ENCODE results near the gene KRTAP13-3. TPM values are rescaled to one million over a fixed set of nuclear protein-coding genes. Genes with fewer than 3 reads are reported as not detected.

KRTAP13-3 gene
- total RNA-seq, 1 experiment from 2014 or later = not detected

DNA sequence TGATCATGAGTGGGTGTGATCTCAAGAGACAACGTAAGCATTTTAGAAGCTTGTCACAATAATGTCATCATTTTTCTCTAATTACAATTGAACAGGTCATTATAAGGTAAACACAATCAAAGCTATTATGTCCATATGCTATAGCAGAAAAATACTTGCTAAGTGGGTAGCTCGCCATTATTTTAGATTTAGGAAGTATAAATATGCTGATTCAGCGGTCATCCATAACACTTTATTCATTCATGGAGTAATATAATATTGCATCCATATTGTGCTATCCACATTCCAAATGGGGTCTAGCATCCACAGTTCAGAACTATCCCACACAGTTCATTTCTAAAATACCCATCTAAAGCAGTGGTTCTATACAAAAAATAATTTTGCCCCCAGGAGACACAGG lies 22.8 kb upstream of the KRTAP13-3 start:
- Histone ChIP-seq H3T11ph (ENCODE audit: low read length) (no peak overlapping the region), H3K18ac (ENCODE audit: insufficient read length, low read depth, low read length) (no peak overlapping the region), H3K56ac (ENCODE audit: insufficient read length, low read depth, low read length) (no peak overlapping the region), H3K27ac (ENCODE audit: insufficient read length, low read depth, low read length) (no peak overlapping the region), H3K4ac (ENCODE audit: low read depth, low read length) (no peak overlapping the region), H3K4me1 (ENCODE audit: insufficient read depth, low read length) (peaks cover 3% of the 10 kb centered on the region; the same call in 1 of the 2 replicates), H4K8ac (replicated peaks; ENCODE audit: insufficient read length, low read depth, low read length) (no peak overlapping the region), H3K14ac (ENCODE audit: insufficient read depth, low read length) (no peak overlapping the region), H3K9ac (ENCODE audit: extremely low read depth, insufficient read length, low read length) (no peak overlapping the region), H3K27me3 (ENCODE audit: insufficient read depth, low read length) (no peaks in the 10 kb centered on the region), H4K5ac (ENCODE audit: insufficient read length, low read depth, low read length) (no peak overlapping the region), H3K9me3 (ENCODE audit: control insufficient read depth, low read depth, low read length) (no peaks in the 10 kb centered on the region), H2BK5ac (ENCODE audit: insufficient read length, low read length) (no peak overlapping the region), H2BK120ac (ENCODE audit: low read depth, low read length, poor library complexity, severe bottlenecking) (no peak overlapping the region), H4K91ac (ENCODE audit: insufficient read length, low read depth, low read length) (no peak overlapping the region), H2AFZ (ENCODE audit: low read length) (no peak overlapping the region), H2AK5ac (ENCODE audit: insufficient read length, low read length) (no peak overlapping the region), H3K23me2 (ENCODE audit: insufficient read length, low read depth, low read length, poor library complexity, severe bottlenecking) (no peaks in the 10 kb centered on the region), H2BK20ac (ENCODE audit: low read depth, low read length, poor library complexity, severe bottlenecking) (no peak overlapping the region), H3K79me2 (ENCODE audit: insufficient read depth, low read length) (no peaks in the 10 kb centered on the region), H3K23ac (ENCODE audit: insufficient read length, low read depth, low read length) (no peak overlapping the region), H3K4me2 (ENCODE audit: insufficient read depth, insufficient read length, low read length) (no peak overlapping the region), H4K20me1 (ENCODE audit: control insufficient read depth, insufficient read depth, insufficient read length) (no peaks in the 10 kb centered on the region), H2BK12ac (ENCODE audit: insufficient read length, low read depth, low read length) (no peak overlapping the region), H3K79me1 (ENCODE audit: insufficient read depth, low read depth, low read length, poor library complexity, severe bottlenecking) (no peaks in the 10 kb centered on the region), H2BK15ac (ENCODE audit: low read depth, low read length) (no peak overlapping the region)
- H3K27ac Mint-ChIP-seq = no peak overlapping the region
- peaks cover 8 to 16% of the 10 kb centered on the region in 2 experiments for H3K4me1 Mint-ChIP-seq
- DNase-seq = no peak
- WGBS (ENCODE audit: extremely low coverage, insufficient read length, low lambda C conversion rate) = no CpG with 5 or more reads among the region's 3 CpGs
- H3K27me3 Mint-ChIP-seq (ENCODE audit: low read depth) = no peaks in the 10 kb centered on the region
- no peak overlapping the region for H3K4me3 Mint-ChIP-seq
- peaks cover 0 to 4% (median 0%) of the 10 kb centered on the region in 3 experiments; a peak in 1 of 7 replicates for H3K36me3 Mint-ChIP-seq (ENCODE audit: insufficient read depth in 1 of 3, low read depth in 3 of 3)
- H3K9me3 Mint-ChIP-seq = no peaks in the 10 kb centered on the region
- no peak for TF ChIP-seq CTCF (conservative IDR thresholded peaks at IDR 0.05)
